Ishikawa (cell line): ENCODE measurements around the gene HDAC9.

ENCODE experiments used
- CREB1 ChIP-seq: IDR thresholded peaks from 2 replicates; pipeline ENCODE4 v1.6.1; 2012; ENCODE audit warnings: low read depth
- RAD21 ChIP-seq: IDR thresholded peaks from 2 replicates; pipeline ENCODE4 v1.6.1; 2012; ENCODE audit warnings: low read depth
- TF ChIP-seq, protein P1 (sequence below): IDR thresholded peaks from 2 replicates; pipeline ENCODE4 v1.6.1; 2012; ENCODE audit warnings: low read depth, mild to moderate bottlenecking

DNA sequence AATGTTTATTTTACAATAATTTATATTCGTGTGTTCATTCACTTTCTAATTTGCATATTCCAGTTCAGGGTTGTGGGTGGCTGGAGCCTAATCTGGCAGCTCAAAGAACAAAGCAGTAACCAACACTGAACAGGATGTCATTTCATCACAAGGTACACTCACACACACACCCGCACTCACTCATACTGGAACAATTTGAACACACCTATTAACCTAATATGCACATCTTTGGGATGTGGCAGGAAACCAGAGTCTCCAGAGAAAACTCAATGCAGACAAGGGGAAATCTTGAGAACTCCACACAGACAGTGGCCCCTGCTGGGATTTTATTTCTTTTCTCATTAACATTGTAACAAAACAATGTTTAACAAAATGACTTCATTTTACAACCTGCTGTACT lies 524.5 kb downstream of the HDAC9 start:
- TF ChIP-seq, protein P1, sequence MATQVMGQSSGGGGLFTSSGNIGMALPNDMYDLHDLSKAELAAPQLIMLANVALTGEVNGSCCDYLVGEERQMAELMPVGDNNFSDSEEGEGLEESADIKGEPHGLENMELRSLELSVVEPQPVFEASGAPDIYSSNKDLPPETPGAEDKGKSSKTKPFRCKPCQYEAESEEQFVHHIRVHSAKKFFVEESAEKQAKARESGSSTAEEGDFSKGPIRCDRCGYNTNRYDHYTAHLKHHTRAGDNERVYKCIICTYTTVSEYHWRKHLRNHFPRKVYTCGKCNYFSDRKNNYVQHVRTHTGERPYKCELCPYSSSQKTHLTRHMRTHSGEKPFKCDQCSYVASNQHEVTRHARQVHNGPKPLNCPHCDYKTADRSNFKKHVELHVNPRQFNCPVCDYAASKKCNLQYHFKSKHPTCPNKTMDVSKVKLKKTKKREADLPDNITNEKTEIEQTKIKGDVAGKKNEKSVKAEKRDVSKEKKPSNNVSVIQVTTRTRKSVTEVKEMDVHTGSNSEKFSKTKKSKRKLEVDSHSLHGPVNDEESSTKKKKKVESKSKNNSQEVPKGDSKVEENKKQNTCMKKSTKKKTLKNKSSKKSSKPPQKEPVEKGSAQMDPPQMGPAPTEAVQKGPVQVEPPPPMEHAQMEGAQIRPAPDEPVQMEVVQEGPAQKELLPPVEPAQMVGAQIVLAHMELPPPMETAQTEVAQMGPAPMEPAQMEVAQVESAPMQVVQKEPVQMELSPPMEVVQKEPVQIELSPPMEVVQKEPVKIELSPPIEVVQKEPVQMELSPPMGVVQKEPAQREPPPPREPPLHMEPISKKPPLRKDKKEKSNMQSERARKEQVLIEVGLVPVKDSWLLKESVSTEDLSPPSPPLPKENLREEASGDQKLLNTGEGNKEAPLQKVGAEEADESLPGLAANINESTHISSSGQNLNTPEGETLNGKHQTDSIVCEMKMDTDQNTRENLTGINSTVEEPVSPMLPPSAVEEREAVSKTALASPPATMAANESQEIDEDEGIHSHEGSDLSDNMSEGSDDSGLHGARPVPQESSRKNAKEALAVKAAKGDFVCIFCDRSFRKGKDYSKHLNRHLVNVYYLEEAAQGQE, result no peak
- TF ChIP-seq CREB1 (no peak), RAD21 (no peak)
